GM12801 (cell line): Measurements from ENCODE around the gene DPP3.

Experiments
- CTCF ChIP-seq: IDR thresholded peaks from one replicate; pipeline ENCODE4 v1.5.1; 2011; ENCODE audit warnings: control low read depth; ENCODE audit not compliant: insufficient read length; ENCODE audit errors: extremely low read depth

Gene DPP3

GRCh38 chr11:66494935-66495334, 14.7 kb downstream of the DPP3 start:
- TF ChIP-seq CTCF = no peak

- TF ChIP-seq CTCF = no peak
Measured at GRCh38 chr11:66495401-66495854, 15.2 kb downstream of the DPP3 start.

- TF ChIP-seq CTCF = no peak
Measured at GRCh38 chr11:66497206-66497605, 17.0 kb downstream of the DPP3 start.

GRCh38 chr11:66498506-66498905, 18.3 kb downstream of the DPP3 start:
- TF ChIP-seq CTCF = no peak

GRCh38 chr11:66505276-66505816, 25.1 kb downstream of the DPP3 start:
- no peak for TF ChIP-seq CTCF

GRCh38 chr11:66509131-66509561, 28.9 kb downstream of the DPP3 start:
- TF ChIP-seq CTCF = no peak

- TF ChIP-seq CTCF = no peak
Measured at GRCh38 chr11:66510271-66510989, 30.2 kb downstream of the DPP3 start, which contains the start of gene BBS1. TSS of gene BBS1 (plus strand) at chr11:66510635. CDS start at chr11:66510660, 25 bp downstream.
